ENCODE data around the gene PPP1R27.

The PPP1R27 gene, protein sequence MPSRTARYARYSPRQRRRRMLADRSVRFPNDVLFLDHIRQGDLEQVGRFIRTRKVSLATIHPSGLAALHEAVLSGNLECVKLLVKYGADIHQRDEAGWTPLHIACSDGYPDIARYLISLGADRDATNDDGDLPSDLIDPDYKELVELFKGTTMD

GRCh38 chr17:81834831-81835267 lies at the start of gene PPP1R27:
Gene PPP1R27 (minus strand): TSS chr17:81835050. CDS start chr17:81834953, 97 bp downstream.
- Mint-ChIP-seq H3K36me3 (no peaks in the 10 kb centered on the region), H3K9me3 (ENCODE audit: low read depth) (no peaks in the 10 kb centered on the region), H3K4me1 (ENCODE audit: low read depth) (peaks cover 16% of the 10 kb centered on the region), H3K27me3 (no peaks in the 10 kb centered on the region), H3K27ac (peak within 1 kb of the TSS; percentile 89), H3K4me3 (peak within 1 kb of the TSS; percentile 87)

DNA sequence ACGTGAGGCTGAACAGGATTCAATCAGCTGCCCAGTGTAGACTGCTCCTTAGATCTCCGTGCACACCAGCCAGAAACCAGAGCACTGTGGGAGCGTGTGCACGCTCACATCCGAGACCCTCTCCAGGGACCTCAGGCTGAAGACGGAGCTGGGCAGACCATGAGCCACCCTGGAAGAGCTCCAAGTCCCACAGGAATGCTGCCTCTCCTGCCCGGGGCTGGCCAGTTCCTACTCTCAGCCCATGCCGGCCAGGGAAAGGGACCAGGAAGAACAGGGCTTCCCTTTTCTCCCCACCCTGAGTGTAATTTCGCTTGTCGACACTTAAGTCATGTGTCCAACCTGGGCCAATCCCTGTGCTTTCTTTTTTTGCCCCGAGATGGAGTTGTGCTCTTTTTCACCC lies 49.7 kb upstream of the PPP1R27 start:
- peaks cover 15% of the 10 kb centered on the region for H3K4me1 Mint-ChIP-seq (ENCODE audit: low read depth)
- peak overlapping the region; percentile 66 for H3K27ac Mint-ChIP-seq
- H3K9me3 Mint-ChIP-seq (ENCODE audit: low read depth) = no peaks in the 10 kb centered on the region
- H3K27me3 Mint-ChIP-seq = no peaks in the 10 kb centered on the region
- H3K36me3 Mint-ChIP-seq = no peaks in the 10 kb centered on the region
- H3K4me3 Mint-ChIP-seq = no peak overlapping the region

GRCh38 chr17:81879121-81879520 lies 44.3 kb upstream of the PPP1R27 start:
- no peaks in the 10 kb centered on the region for H3K36me3 Mint-ChIP-seq

DNA sequence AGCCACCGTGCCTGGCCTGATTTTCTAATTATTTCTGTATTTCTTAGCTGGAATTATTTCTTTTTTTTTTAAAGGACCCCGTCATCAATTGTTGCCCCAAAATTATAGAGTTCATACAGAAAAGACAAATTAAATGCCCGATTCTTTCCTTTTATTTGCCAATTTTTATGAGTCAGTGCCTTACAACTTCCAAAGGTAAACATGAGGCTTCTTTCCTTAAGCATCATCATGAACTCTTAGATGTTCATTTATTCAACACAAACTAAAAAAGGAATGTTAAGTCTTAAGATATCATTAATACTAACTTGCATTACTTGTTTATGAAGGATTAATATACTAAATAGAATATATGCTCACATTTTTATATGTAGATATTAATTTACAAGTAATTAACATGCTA lies 43.4 kb upstream of the PPP1R27 start:
- no peak overlapping the region for H3K27ac Mint-ChIP-seq
- H3K36me3 Mint-ChIP-seq = no peaks in the 10 kb centered on the region
- no peaks in the 10 kb centered on the region for H3K27me3 Mint-ChIP-seq
- H3K4me1 Mint-ChIP-seq (ENCODE audit: low read depth) = peaks cover 12% of the 10 kb centered on the region
- H3K4me3 Mint-ChIP-seq = no peak overlapping the region
- H3K9me3 Mint-ChIP-seq (ENCODE audit: low read depth) = no peaks in the 10 kb centered on the region

More at GRCh38 chr17:81879121-81879520, 44.3 kb upstream of the PPP1R27 start:
- H3K4me1 Mint-ChIP-seq (ENCODE audit: low read depth) = peaks cover 6% of the 10 kb centered on the region
- no peak overlapping the region for H3K4me3 Mint-ChIP-seq
- H3K9me3 Mint-ChIP-seq (ENCODE audit: low read depth) = no peaks in the 10 kb centered on the region
- H3K27ac Mint-ChIP-seq = no peak overlapping the region
- no peaks in the 10 kb centered on the region for H3K27me3 Mint-ChIP-seq

GRCh38 chr17:81877569-81877968 lies 42.7 kb upstream of the PPP1R27 start:
- Mint-ChIP-seq H3K27me3 (no peaks in the 10 kb centered on the region), H3K27ac (no peak overlapping the region), H3K4me3 (no peak overlapping the region), H3K36me3 (no peaks in the 10 kb centered on the region), H3K9me3 (ENCODE audit: low read depth) (no peaks in the 10 kb centered on the region), H3K4me1 (ENCODE audit: low read depth) (peaks cover 20% of the 10 kb centered on the region)

GRCh38 chr17:81871387-81872230 lies 36.8 kb upstream of the PPP1R27 start:
- no peaks in the 10 kb centered on the region for H3K36me3 Mint-ChIP-seq
- no peaks in the 10 kb centered on the region for H3K9me3 Mint-ChIP-seq (ENCODE audit: low read depth)

DNA sequence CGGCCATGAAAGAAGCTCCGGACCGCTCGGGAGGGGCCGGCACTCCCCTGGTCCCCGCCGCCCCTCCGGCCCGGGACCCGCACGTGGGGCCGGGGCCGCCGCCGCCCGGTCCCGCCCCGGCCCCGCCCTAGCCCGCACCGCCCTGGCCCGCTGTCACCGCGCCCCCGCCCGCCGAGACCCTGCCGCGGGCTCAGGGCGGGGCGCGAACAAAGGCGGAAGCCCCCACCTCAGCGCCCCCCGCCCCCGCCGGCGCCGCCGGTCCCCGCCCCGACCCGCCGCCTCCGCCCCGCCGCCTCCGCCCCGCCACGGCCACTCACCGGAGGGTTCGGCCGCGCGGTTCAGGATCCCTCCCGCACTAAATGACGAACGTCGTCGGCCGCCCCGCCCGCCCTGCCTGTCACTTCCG lies 36.1 kb upstream of the PPP1R27 start, which contains the start of gene ARHGDIA:
ARHGDIA (minus strand) TSS at position 357 of the 406 bp plus-strand sequence. CDS start 1,407 bp downstream, outside the sequence.
- H3K9me3 Mint-ChIP-seq (ENCODE audit: low read depth) = no peaks in the 10 kb centered on the region
- no peaks in the 10 kb centered on the region for H3K36me3 Mint-ChIP-seq
- peaks cover 35% of the 10 kb centered on the region for H3K4me1 Mint-ChIP-seq (ENCODE audit: low read depth)
- peak within 1 kb of the TSS; percentile 94 for H3K27ac Mint-ChIP-seq
- H3K27me3 Mint-ChIP-seq = no peaks in the 10 kb centered on the region
- peak within 1 kb of the TSS; percentile 91 for H3K4me3 Mint-ChIP-seq

More at GRCh38 chr17:81871387-81872230, 36.8 kb upstream of the PPP1R27 start:
- Mint-ChIP-seq H3K27ac (peak overlapping the region; percentile 94), H3K4me1 (ENCODE audit: low read depth) (peaks cover 35% of the 10 kb centered on the region), H3K27me3 (no peaks in the 10 kb centered on the region), H3K4me3 (peak overlapping the region; percentile 88)

DNA sequence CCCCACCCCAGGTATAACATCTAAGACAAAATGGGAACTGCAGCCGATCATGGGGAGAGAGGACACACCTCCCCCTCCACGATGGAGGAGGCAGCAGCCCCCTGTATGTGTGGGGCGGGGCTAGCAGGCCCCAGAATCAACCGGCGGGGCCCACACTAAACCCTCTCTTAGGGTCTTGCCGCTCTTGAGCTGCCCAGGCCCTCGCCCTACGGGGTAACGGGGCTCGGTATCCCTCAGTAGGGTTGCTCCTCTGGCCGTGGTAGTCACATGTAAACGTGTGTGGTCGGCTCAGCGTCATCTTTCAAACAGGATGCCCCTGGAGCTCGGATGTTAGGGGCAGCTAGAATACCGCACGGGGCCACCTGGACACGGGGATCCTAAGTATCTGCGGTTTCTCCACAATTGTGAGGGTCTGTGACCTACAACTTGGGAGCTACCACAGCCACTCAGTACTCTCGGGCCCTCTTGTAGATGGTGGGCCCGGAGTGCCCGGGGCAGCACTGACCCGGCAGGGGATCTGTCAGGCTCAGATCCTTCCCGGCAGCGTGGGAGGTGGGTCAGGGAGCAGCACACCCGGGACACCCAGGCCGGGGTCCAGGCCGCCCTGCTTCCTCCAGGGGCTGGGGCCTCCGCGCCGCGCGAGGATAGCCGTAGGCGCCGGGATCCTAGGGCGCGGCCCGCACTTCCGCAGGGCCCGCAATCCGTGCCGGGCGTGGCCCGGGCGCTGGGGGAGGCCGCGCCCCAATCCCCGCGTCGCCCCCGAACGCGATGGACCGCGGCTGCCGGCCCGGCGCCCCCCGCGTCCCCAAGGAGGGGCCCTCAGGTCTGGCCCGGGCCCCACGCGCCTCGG lies 35.5 kb upstream of the PPP1R27 start:
- H3K36me3 Mint-ChIP-seq = no peaks in the 10 kb centered on the region
- peak overlapping the region; percentile 86 for H3K27ac Mint-ChIP-seq
- no peaks in the 10 kb centered on the region for H3K9me3 Mint-ChIP-seq (ENCODE audit: low read depth)
- peak overlapping the region; percentile 91 for H3K4me3 Mint-ChIP-seq
- peaks cover 39% of the 10 kb centered on the region for H3K4me1 Mint-ChIP-seq (ENCODE audit: low read depth)
- H3K27me3 Mint-ChIP-seq = no peaks in the 10 kb centered on the region

DNA sequence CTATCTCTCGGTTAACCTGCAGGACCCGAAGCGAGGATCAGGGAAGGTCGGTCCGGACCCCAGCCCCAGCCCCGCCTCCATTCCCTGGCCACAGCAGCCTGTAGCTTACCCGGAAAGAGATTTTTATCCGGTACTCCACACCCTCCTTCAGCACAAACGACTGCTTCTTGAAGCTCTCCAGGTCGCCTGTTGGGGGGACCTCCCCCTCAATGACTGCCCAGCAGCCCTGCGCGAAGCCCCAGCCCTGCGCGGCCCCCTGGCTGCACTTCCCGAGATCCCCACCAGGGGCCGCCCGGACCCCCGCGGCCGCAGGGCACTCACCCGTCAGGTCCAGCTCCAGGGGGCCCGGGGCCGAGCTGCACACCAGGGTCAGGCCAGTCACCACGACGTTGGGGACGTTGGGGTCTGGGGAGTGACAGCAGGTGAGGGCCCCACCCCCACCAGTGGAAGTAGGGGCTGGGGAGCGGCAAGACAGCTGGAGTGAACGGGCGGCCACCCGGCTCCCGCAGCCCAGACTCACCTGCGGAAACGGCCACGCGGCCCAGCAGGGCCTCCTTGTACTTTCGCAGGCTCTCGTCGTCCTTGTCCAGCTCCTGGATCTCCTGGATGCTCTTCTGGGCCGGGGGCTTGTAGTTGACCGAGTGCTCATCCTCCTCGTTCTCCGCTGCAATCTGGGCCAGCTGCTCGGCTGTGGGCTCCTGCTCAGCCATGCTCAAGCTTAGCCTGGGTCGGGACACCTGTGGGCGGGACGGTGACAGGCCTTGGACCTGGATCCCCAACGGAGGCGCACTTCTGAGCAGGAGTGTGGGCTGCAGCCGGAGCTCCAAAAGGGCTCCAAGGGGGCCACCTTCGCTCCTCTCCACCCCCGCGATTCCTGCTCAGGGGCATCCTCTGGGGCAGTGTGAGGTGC lies 34.6 kb upstream of the PPP1R27 start:
- peak overlapping the region; percentile 91 for H3K4me3 Mint-ChIP-seq
- H3K9me3 Mint-ChIP-seq (ENCODE audit: low read depth) = no peaks in the 10 kb centered on the region
- peak overlapping the region; percentile 86 for H3K27ac Mint-ChIP-seq
- H3K27me3 Mint-ChIP-seq = no peaks in the 10 kb centered on the region
- H3K4me1 Mint-ChIP-seq (ENCODE audit: low read depth) = peaks cover 37% of the 10 kb centered on the region
- H3K36me3 Mint-ChIP-seq = no peaks in the 10 kb centered on the region

- Mint-ChIP-seq H3K27ac (no peak overlapping the region), H3K36me3 (no peaks in the 10 kb centered on the region), H3K4me3 (peak overlapping the region; percentile 91), H3K27me3 (no peaks in the 10 kb centered on the region), H3K4me1 (ENCODE audit: low read depth) (peaks cover 30% of the 10 kb centered on the region), H3K9me3 (ENCODE audit: low read depth) (no peaks in the 10 kb centered on the region)
These were observed 33.9 kb upstream of the PPP1R27 start for GRCh38 chr17:81868674-81869220.

GRCh38 chr17:81867991-81868673 lies 33.3 kb upstream of the PPP1R27 start:
- Mint-ChIP-seq H3K36me3 (peaks cover 2% of the 10 kb centered on the region), H3K4me3 (peak overlapping the region; percentile 60)

GRCh38 chr17:81867170-81867990 lies 32.5 kb upstream of the PPP1R27 start:
- Mint-ChIP-seq H3K4me1 (ENCODE audit: low read depth) (peaks cover 31% of the 10 kb centered on the region), H3K9me3 (ENCODE audit: low read depth) (no peaks in the 10 kb centered on the region)

More at GRCh38 chr17:81867991-81868673, 33.3 kb upstream of the PPP1R27 start:
- Mint-ChIP-seq H3K4me1 (ENCODE audit: low read depth) (peaks cover 31% of the 10 kb centered on the region), H3K27ac (no peak overlapping the region), H3K27me3 (no peaks in the 10 kb centered on the region), H3K9me3 (ENCODE audit: low read depth) (no peaks in the 10 kb centered on the region)

More at GRCh38 chr17:81867170-81867990, 32.5 kb upstream of the PPP1R27 start:
- H3K27ac Mint-ChIP-seq = peak overlapping the region; percentile 58
- H3K27me3 Mint-ChIP-seq = no peaks in the 10 kb centered on the region
- no peak overlapping the region for H3K4me3 Mint-ChIP-seq
- peaks cover 5% of the 10 kb centered on the region for H3K36me3 Mint-ChIP-seq
